Measurements from ENCODE around the gene PXDC1.
"Not testable (repeated sequence)": the region's sequence is repeated elsewhere in the genome, so short reads cannot be mapped to it uniquely, and the experiment has no call there.

PXDC1 gene

GRCh38 chr6:3762359-3762758, 10.8 kb upstream of the PXDC1 start:
- no peak for DNase-seq

GRCh38 chr6:3761989-3762270, 10.4 kb upstream of the PXDC1 start:
- DNase-seq = no peak

GRCh38 chr6:3759646-3760232, 8.2 kb upstream of the PXDC1 start:
- no peak for DNase-seq

GRCh38 chr6:3758842-3759144, 7.3 kb upstream of the PXDC1 start:
- no peak for DNase-seq

- not testable (repeated sequence) for DNase-seq
Measured at GRCh38 chr6:3757998-3758841, 6.7 kb upstream of the PXDC1 start.

- no peak for DNase-seq
Measured at GRCh38 chr6:3757241-3757641, 5.7 kb upstream of the PXDC1 start.

GRCh38 chr6:3756546-3756945, 5.0 kb upstream of the PXDC1 start:
- no peak for DNase-seq

- no peak for DNase-seq
Measured at GRCh38 chr6:3755637-3756545, 4.4 kb upstream of the PXDC1 start.

GRCh38 chr6:3754776-3755175, 3.3 kb upstream of the PXDC1 start:
- DNase-seq = no peak

GRCh38 chr6:3754032-3754725, 2.7 kb upstream of the PXDC1 start:
- not testable (repeated sequence) for DNase-seq

- DNase-seq = no peak
Measured at GRCh38 chr6:3753228-3753835, 1.8 kb upstream of the PXDC1 start.

- DNase-seq = no peak
Measured at GRCh38 chr6:3752531-3753227, 1.2 kb upstream of the PXDC1 start.

GRCh38 chr6:3751730-3752530, 417 bp upstream of the PXDC1 start:
- peak; percentile 59 for DNase-seq

GRCh38 chr6:3750317-3751076, 1.0 kb downstream of the PXDC1 start:
- peak; percentile 22 for DNase-seq

- DNase-seq = no peak
Measured at GRCh38 chr6:3749977-3750316, 1.6 kb downstream of the PXDC1 start.

- DNase-seq = no peak
Measured at GRCh38 chr6:3749067-3749841, 2.3 kb downstream of the PXDC1 start.

GRCh38 chr6:3748208-3749066, 3.1 kb downstream of the PXDC1 start:
- peak; percentile 40 for DNase-seq

GRCh38 chr6:3747100-3747737, 4.3 kb downstream of the PXDC1 start:
- DNase-seq = no peak
